NT2/D1 (cell line): ENCODE results near the gene UTP4.

ENCODE experiments used
- SUZ12 ChIP-seq: IDR thresholded peaks from 2 replicates; pipeline ENCODE4 v1.6.1; 2011; ENCODE audit not compliant: insufficient read length, insufficient read depth; ENCODE audit errors: extremely low read depth
- YY1 ChIP-seq: IDR thresholded peaks from 2 replicates; pipeline ENCODE4 v1.6.1; 2011; ENCODE audit not compliant: insufficient read length, insufficient read depth
- ZNF274 ChIP-seq: IDR thresholded peaks from 2 replicates; pipeline ENCODE4 v1.6.1; 2011; ENCODE audit warnings: mild to moderate bottlenecking, low read depth, low read length

GRCh38 chr16:69088684-69089083 is 43.8 kb upstream of the UTP4 start:
- TF ChIP-seq YY1 (no peak), ZNF274 (no peak), SUZ12 (no peak)
